ENCODE results near the gene COL23A1. TPM values are rescaled to one million over a fixed set of nuclear protein-coding genes. Genes with fewer than 3 reads are reported as not detected.

Gene COL23A1
- polyA plus RNA-seq, 2 of the 4 experiments (the other 2 are of a cell fraction): not detected

GRCh38 chr5:178383919-178384815 lies 206.0 kb downstream of the COL23A1 start (continued):
- no peak for TF ChIP-seq EHMT2 (IDR thresholded peaks at IDR 0.05; ENCODE audit: low read depth)
- TF ChIP-seq, protein P1, sequence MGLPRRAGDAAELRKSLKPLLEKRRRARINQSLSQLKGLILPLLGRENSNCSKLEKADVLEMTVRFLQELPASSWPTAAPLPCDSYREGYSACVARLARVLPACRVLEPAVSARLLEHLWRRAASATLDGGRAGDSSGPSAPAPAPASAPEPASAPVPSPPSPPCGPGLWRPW (IDR thresholded peaks at IDR 0.05): no peak
- TF ChIP-seq KDM1A (IDR thresholded peaks at IDR 0.05; ENCODE audit: low read depth): no peak

DNA sequence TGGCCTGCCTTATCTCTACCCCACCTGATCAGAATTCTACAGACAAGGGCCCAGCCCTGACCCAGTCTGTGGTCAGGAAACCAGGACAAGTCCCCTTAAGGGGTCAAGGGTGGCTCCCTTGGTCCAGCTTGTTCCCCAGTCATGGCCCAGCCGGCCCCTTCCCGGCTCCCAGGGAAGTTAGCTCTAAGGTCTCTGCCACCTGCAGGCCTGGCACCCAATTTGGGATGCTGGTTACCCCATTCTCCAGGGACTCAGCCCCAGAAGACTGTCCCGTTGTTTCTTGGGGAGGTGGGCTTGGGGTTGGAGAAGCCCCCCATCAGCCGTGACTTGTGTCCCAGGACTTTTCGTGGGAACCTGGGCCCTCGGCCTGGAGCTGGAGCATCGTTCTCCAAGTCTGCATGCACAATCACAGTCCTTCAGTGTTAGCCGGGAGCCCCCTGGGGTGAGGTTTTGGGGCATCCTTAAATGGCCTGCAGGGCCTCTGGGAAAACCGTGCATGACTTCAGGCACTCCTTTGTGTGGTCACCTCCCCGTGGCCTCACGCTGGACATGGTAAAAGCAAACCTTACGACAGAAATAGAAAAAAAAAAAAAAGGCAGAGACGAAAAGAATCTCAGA lies 206.8 kb downstream of the COL23A1 start:
- POLR2A ChIA-PET: no interaction called here
- WGBS (ENCODE audit: missing lambda C conversion rate): 52% methylated on average over 11 of the region's 13 CpGs
- Histone ChIP-seq H3K4me3 (no peak overlapping the region), H3K27ac (no peak overlapping the region), H3K4me1 (no peaks in the 10 kb centered on the region), H3K9me3 (no peaks in the 10 kb centered on the region), H3K4me2 (no peak overlapping the region)
- CTCF ChIA-PET: no interaction called here
- DNase-seq (ENCODE audit: low read depth in 1 of 2, low spot score in 1 of 2) (no peak), FAIRE-seq (no peak), ATAC-seq (no peak)
- TF ChIP-seq SMC3 (IDR thresholded peaks at IDR 0.05): no peak
- TF ChIP-seq RNF2 (IDR thresholded peaks at IDR 0.05; ENCODE audit: borderline replicate concordance, low read depth): no peak
- no peak for TF ChIP-seq EHMT2 (IDR thresholded peaks at IDR 0.05; ENCODE audit: low read depth)
- TF ChIP-seq ELK1 (IDR thresholded peaks at IDR 0.05; ENCODE audit: low read depth, low read length): no peak
- TF ChIP-seq RCOR1 (IDR thresholded peaks at IDR 0.05; ENCODE audit: low read depth, low read length): no peak
- TF ChIP-seq SREBF2 (IDR thresholded peaks at IDR 0.05): no peak
- no peak for TF ChIP-seq TFCP2L1 (CRISPR knock-in tag; IDR thresholded peaks at IDR 0.05)
- TF ChIP-seq NPAS2 (CRISPR knock-in tag; IDR thresholded peaks at IDR 0.05; ENCODE audit: borderline replicate concordance): no peak
- TF ChIP-seq FOSL2 (IDR thresholded peaks at IDR 0.05): no peak
- TF ChIP-seq FOSL2 (CRISPR knock-in tag; IDR thresholded peaks at IDR 0.05): no peak
- no peak for TF ChIP-seq USF2 (IDR thresholded peaks at IDR 0.05)
- no peak for TF ChIP-seq TP53 (CRISPR knock-in tag; IDR thresholded peaks at IDR 0.05)
- TF ChIP-seq CEBPB (IDR thresholded peaks at IDR 0.05): no peak
- TF ChIP-seq CBX8 (IDR thresholded peaks at IDR 0.05): no peak
- TF ChIP-seq MAZ (IDR thresholded peaks at IDR 0.05; ENCODE audit: borderline replicate concordance, low read depth, low read length): no peak
- no peak for TF ChIP-seq FOXS1 (CRISPR knock-in tag; IDR thresholded peaks at IDR 0.05)
- no peak for TF ChIP-seq EHF (CRISPR knock-in tag; IDR thresholded peaks at IDR 0.05)
- no peak for TF ChIP-seq RFX5 (IDR thresholded peaks at IDR 0.05)
- no peak for TF ChIP-seq KDM5A (IDR thresholded peaks at IDR 0.05)
- TF ChIP-seq ZFP36 (IDR thresholded peaks at IDR 0.05; ENCODE audit: borderline replicate concordance, partially characterized antibody): no peak

- no peaks in the 10 kb centered on the region for H3K4me1 ChIP-seq
- WGBS (ENCODE audit: missing lambda C conversion rate): 73% methylated on average over 8 of the region's 8 CpGs
- H3K4me2 ChIP-seq: no peak overlapping the region
- ChIA-PET POLR2A (no interaction called here), CTCF (no interaction called here)
- no peak for TF ChIP-seq MAFK (IDR thresholded peaks at IDR 0.05; ENCODE audit: partially characterized antibody)
- TF ChIP-seq SREBF2 (IDR thresholded peaks at IDR 0.05): no peak
- no peak for TF ChIP-seq RAD21 (conservative IDR thresholded peaks at IDR 0.05 in 1 of 2, IDR thresholded peaks at IDR 0.05 in 1 of 2)
- no peak for TF ChIP-seq JUNB (IDR thresholded peaks at IDR 0.05)
- TF ChIP-seq HEYL (CRISPR knock-in tag; IDR thresholded peaks at IDR 0.05): no peak
- no peak for TF ChIP-seq KDM5A (IDR thresholded peaks at IDR 0.05)
- no peak for TF ChIP-seq CBX2 (IDR thresholded peaks at IDR 0.05; ENCODE audit: borderline replicate concordance, low read depth)
- TF ChIP-seq HOXB5 (CRISPR knock-in tag; IDR thresholded peaks at IDR 0.05): no peak
- TF ChIP-seq BHLHE40 (IDR thresholded peaks at IDR 0.05; ENCODE audit: low read depth, low read length): no peak
- TF ChIP-seq ZFP36 (IDR thresholded peaks at IDR 0.05; ENCODE audit: borderline replicate concordance, partially characterized antibody): no peak
- TF ChIP-seq GATA3 (IDR thresholded peaks at IDR 0.05; ENCODE audit: borderline replicate concordance): no peak
- no peak for TF ChIP-seq RFX5 (IDR thresholded peaks at IDR 0.05)
- TF ChIP-seq CEBPB (IDR thresholded peaks at IDR 0.05): no peak
- TF ChIP-seq HDAC2 (IDR thresholded peaks at IDR 0.05): no peak
- no peak for FAIRE-seq
- no peaks in the 10 kb centered on the region for H3K9me3 ChIP-seq
- no peak for ATAC-seq
- no peak overlapping the region for H3K27ac ChIP-seq
- no peak for DNase-seq (ENCODE audit: low read depth in 1 of 2, low spot score in 1 of 2)
- H3K4me3 ChIP-seq: no peak overlapping the region
These were observed 207.4 kb downstream of the COL23A1 start for GRCh38 chr5:178382754-178383164.

Measured in A549 (cell line).